Upper lobe of left lung (tissue), 6 donors: ENCODE data around the gene MRPL42. TPM values are rescaled to one million over a fixed set of nuclear protein-coding genes. Genes with fewer than 3 reads are reported as not detected.
"Not testable (repeated sequence)": the region's sequence is repeated elsewhere in the genome, so short reads cannot be mapped to it uniquely, and the experiment has no call there.

Experiments used
- ATAC-seq, 2 donors: fragments of 200-7000 bp; cut with Tn5 transposase; one replicate each; pipeline ENCODE4 v1.9.1; 2022; ENCODE audit warnings: mild to moderate bottlenecking in 2 of 2, moderate library complexity in 2 of 2; ENCODE audit not compliant: low FRiP score in 2 of 2
- DNase-seq, 2 donors: peaks; one replicate each; pipeline ENCODE4 v3.0.0-alpha.2; 2019 to 2020
- H3K27ac ChIP-seq, 4 donors: fragments of 200-600 bp; sonication (generic); one replicate each; pipeline ENCODE4 v1.5.1; 2016 to 2019
- H3K27me3 ChIP-seq, 4 donors: fragments of 200-600 bp; sonication (generic); one replicate each; pipeline ENCODE4 v1.5.1; 2017 to 2019
- H3K36me3 ChIP-seq, 4 donors: fragments of 200-600 bp; sonication (generic); one replicate each; pipeline ENCODE4 v1.5.1; 2016 to 2019
- H3K4me1 ChIP-seq, 4 donors: fragments of 200-600 bp; sonication (generic); one replicate each; pipeline ENCODE4 v1.5.1; 2018 to 2019
- H3K4me3 ChIP-seq, 4 donors: fragments of 200-600 bp; sonication (generic); one replicate each; pipeline ENCODE4 v1.5.1; 2017 to 2019; ENCODE audit warnings: mild to moderate bottlenecking in 2 of 4, moderate library complexity in 1 of 4
- H3K9me3 ChIP-seq, 4 donors: fragments of 200-600 bp; sonication (generic); one replicate each; pipeline ENCODE4 v1.5.1; 2018 to 2019
- EP300 ChIP-seq, 4 donors: sonication (generic); formaldehyde crosslinking; IDR thresholded peaks; one replicate each; pipeline ENCODE4 v1.5.1; 2017; ENCODE audit warnings: antibody characterized with exemption in 4 of 4, control low read depth in 2 of 4
- POLR2A ChIP-seq, 4 donors: fragments of 450-650 bp; IDR thresholded peaks; one replicate each; pipeline ENCODE4 v1.5.1; 2016 to 2017; ENCODE audit warnings: antibody characterized with exemption in 4 of 4, mild to moderate bottlenecking in 2 of 4
- POLR2AphosphoS5 ChIP-seq, 2 donors: sonication (generic); formaldehyde crosslinking; IDR thresholded peaks; one replicate each; pipeline ENCODE4 v1.5.1; 2017; ENCODE audit warnings: antibody characterized with exemption in 2 of 2
- WGBS, 2 donors: methylation state at CpG; one replicate each; pipeline ENCODE4 v1.1.5; 2017 to 2018; 5-methylcytosine and 5-hydroxymethylcytosine counted together
- total RNA-seq, 6 donors: library from RNA; depleted of rRNA in 4 of 6; stranded (reverse); fragments of >200 nt in 4 of 6; gene quantifications; one replicate each; pipeline versions ENCODE4 v1.1.0 to v1.2.1, GENCODE V29; 2016 to 2021
- TF ChIP-seq, protein P1 (sequence below), 6 experiments: fragments of 450-650 bp in 4 of 6; fragments of 200-600 bp in 2 of 6; sonication (generic) in 2 of 6; IDR thresholded peaks; one replicate each; pipeline ENCODE4 v1.5.1; 2016 to 2019; ENCODE audit warnings: antibody characterized with exemption in 6 of 6
- donor health status: DM: no; HTN: no; CAD: no; lungs with moderate emphysema.
- donor health status: DM: no; HTN: yes; CAD: no; lungs with severe emphysema.

MRPL42 gene
- total RNA-seq, 6 donors from 2014 or later, result 15.5 to 63.8 (median 36.7) TPM

- no peaks in the 10 kb centered on the region for H3K4me1 ChIP-seq
- ATAC-seq (no peak), DNase-seq (no peak)
- H3K27me3 ChIP-seq, result no peaks in the 10 kb centered on the region
- H3K9me3 ChIP-seq, result no peaks in the 10 kb centered on the region
- H3K4me3 ChIP-seq, result no peak overlapping the region
- TF ChIP-seq, protein P1, sequence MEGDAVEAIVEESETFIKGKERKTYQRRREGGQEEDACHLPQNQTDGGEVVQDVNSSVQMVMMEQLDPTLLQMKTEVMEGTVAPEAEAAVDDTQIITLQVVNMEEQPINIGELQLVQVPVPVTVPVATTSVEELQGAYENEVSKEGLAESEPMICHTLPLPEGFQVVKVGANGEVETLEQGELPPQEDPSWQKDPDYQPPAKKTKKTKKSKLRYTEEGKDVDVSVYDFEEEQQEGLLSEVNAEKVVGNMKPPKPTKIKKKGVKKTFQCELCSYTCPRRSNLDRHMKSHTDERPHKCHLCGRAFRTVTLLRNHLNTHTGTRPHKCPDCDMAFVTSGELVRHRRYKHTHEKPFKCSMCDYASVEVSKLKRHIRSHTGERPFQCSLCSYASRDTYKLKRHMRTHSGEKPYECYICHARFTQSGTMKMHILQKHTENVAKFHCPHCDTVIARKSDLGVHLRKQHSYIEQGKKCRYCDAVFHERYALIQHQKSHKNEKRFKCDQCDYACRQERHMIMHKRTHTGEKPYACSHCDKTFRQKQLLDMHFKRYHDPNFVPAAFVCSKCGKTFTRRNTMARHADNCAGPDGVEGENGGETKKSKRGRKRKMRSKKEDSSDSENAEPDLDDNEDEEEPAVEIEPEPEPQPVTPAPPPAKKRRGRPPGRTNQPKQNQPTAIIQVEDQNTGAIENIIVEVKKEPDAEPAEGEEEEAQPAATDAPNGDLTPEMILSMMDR (IDR thresholded peaks at IDR 0.05), result no peak
- TF ChIP-seq POLR2AphosphoS5 (IDR thresholded peaks at IDR 0.05), result no peak
- TF ChIP-seq EP300 (IDR thresholded peaks at IDR 0.05), result no peak
- TF ChIP-seq POLR2A (IDR thresholded peaks at IDR 0.05), result no peak
- H3K27ac ChIP-seq, result no peak overlapping the region
- WGBS, 2 donors, result 79 to 85% methylated on average over 11 of the region's 11 CpGs
- H3K36me3 ChIP-seq, result no peaks in the 10 kb centered on the region
These were observed 83.7 kb downstream of the MRPL42 start for GRCh38 chr12:93550748-93551611.

DNA sequence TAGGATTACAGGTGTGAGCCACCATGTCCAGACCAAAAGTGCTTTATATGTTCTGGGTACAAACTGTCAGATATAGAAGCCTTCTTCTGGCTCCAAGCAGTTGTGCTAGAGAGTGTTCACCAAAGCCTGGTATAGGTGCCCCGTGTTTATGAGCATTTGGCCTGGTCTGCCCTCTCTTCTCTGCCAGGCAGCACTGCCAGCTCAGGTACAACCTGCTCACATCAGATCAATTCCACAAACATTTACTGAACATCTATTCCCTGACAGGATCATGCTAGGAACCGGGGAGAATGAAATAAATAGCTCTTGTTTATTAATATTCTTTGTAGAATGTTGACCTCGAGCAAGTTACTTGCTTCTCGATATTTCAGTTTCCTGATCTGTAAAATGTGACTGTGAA, 85.1 kb downstream of the MRPL42 start:
- Histone ChIP-seq H3K4me3 (no peak overlapping the region), H3K9me3 (no peaks in the 10 kb centered on the region), H3K27ac (no peak overlapping the region), H3K36me3 (no peaks in the 10 kb centered on the region), H3K4me1 (no peaks in the 10 kb centered on the region), H3K27me3 (no peaks in the 10 kb centered on the region)
- TF ChIP-seq EP300 (IDR thresholded peaks at IDR 0.05), result no peak
- TF ChIP-seq POLR2AphosphoS5 (IDR thresholded peaks at IDR 0.05), result no peak
- TF ChIP-seq, protein P1 (IDR thresholded peaks at IDR 0.05), result no peak
- TF ChIP-seq POLR2A (IDR thresholded peaks at IDR 0.05), result no peak
- DNase-seq (no peak), ATAC-seq (no peak)
- 80 to 87% methylated on average over 4 of the region's 4 CpGs for WGBS, 2 donors

GRCh38 chr12:93557879-93558278, 90.6 kb downstream of the MRPL42 start:
- not testable (repeated sequence) for H3K4me1 ChIP-seq, H3K36me3 ChIP-seq, H3K27ac ChIP-seq, H3K4me3 ChIP-seq, ATAC-seq, DNase-seq, H3K27me3 ChIP-seq
- H3K9me3 ChIP-seq, result peaks cover 0 to 11% (median 6%) of the 10 kb centered on the region in 4 donors

DNA sequence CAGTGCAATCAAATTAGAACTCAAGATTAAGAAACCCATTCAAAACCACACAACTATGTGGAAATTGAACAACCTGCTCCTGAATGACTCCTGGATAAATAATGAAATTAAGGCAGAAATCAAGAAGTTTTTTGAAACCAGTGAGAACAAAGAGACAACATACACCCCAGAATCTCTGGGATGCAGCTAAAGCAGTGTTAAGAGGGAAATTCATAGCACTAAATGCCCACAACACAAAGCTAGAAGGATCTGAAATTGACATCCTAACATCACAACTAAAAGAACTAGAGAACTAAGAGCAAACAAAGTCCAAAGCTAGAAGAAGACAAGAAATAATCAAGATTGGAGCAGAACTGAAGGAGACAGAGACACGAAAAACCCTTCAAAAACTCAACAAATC, 91.4 kb downstream of the MRPL42 start:
- 100% methylated on average over 1 of the region's 1 CpG for WGBS, 2 donors
- not testable (repeated sequence) for H3K27me3 ChIP-seq, DNase-seq, H3K4me3 ChIP-seq, H3K27ac ChIP-seq, H3K4me1 ChIP-seq, ATAC-seq, H3K36me3 ChIP-seq
- peaks cover 0 to 11% (median 6%) of the 10 kb centered on the region in 4 donors for H3K9me3 ChIP-seq

DNA sequence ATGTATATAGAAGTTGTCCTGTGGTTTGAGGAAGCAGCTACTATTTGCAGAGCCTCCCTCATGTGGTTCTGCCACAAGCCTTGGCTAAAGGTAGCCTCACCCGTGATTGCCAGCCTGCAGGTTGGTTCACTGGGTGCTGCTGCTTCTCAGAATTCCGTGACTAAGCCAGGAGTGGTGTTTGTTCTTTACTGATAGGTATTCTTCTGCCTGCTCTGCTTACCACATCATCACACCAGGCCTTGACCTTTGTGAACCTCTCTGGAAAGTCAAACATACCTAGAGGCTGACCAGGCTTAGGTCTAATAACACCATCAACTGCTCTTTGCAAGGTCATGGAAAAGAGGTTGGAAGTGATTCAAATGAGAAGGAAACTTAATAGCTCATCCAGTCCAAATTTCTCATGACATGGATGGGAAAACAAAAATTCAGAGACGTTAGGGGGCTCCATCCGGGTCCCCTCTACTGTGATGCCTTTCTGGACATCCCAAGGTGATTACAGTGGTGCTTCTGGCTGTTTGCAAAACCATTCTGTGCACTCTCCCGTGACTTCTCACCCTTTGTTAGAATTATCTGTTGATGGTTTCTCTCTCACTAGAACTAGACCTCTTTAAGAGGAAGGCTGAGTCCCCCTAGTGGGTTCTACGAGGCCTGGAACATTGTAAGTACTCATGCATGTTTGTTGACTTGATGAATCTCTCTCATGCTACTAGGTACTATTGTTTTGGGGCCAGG, 96.7 kb downstream of the MRPL42 start:
- peaks cover 0 to 2% (median 0%) of the 10 kb centered on the region in 4 donors for H3K4me1 ChIP-seq
- 65 to 73% methylated on average over 6 of the region's 6 CpGs for WGBS, 2 donors
- H3K36me3 ChIP-seq, result no peaks in the 10 kb centered on the region
- H3K4me3 ChIP-seq, result no peak overlapping the region
- DNase-seq, result peak in 1 of 2 donors; percentile 81
- no peaks in the 10 kb centered on the region for H3K27me3 ChIP-seq
- H3K27ac ChIP-seq, result no peak overlapping the region
- peak; percentile 32 to 38 for TF ChIP-seq POLR2AphosphoS5 (IDR thresholded peaks at IDR 0.05)
- TF ChIP-seq, protein P1 (IDR thresholded peaks at IDR 0.05), result peak in 1 of 6 experiments; percentile 3
- TF ChIP-seq EP300 (IDR thresholded peaks at IDR 0.05), result peak in 1 of 4 donors; percentile 89
- no peak for TF ChIP-seq POLR2A (IDR thresholded peaks at IDR 0.05)
- ATAC-seq, result peak; percentile 35 to 93
- peaks cover 0 to 3% (median under 1%) of the 10 kb centered on the region in 4 donors for H3K9me3 ChIP-seq
